Nephron progenitor cell (in vitro differentiated cells): Measurements from ENCODE around the gene ALOX12B.

Experiments
- DNase-seq: peaks from one replicate; pipeline ENCODE4 v3.0.0; 2021
- H3K27ac Mint-ChIP-seq: 2 replicates; pipeline ENCODE4 v1.8.0; 2021; ENCODE audit warnings: mild to moderate bottlenecking, moderate library complexity, mixed read lengths
- H3K27me3 Mint-ChIP-seq: 2 replicates; pipeline ENCODE4 v1.8.0; 2021; ENCODE audit warnings: mild to moderate bottlenecking, low read depth, mixed read lengths; ENCODE audit not compliant: poor library complexity
- H3K36me3 Mint-ChIP-seq: 2 replicates; pipeline ENCODE4 v1.8.0; 2021; ENCODE audit warnings: low read depth, mixed read lengths
- H3K4me1 Mint-ChIP-seq: 2 replicates; pipeline ENCODE4 v1.8.0; 2021; ENCODE audit warnings: mixed read lengths
- H3K4me3 Mint-ChIP-seq: 2 replicates; pipeline ENCODE4 v1.8.0; 2021; ENCODE audit warnings: mild to moderate bottlenecking, moderate library complexity, mixed read lengths
- H3K9me3 Mint-ChIP-seq: 2 replicates; pipeline ENCODE4 v1.8.0; 2021; ENCODE audit warnings: mild to moderate bottlenecking, moderate library complexity, mixed read lengths
- TF ChIP-seq, protein P1 (sequence below): fragments of 200-600 bp; sonication (generic); IDR thresholded peaks from 2 replicates; pipeline ENCODE4 v1.5.0; 2021; ENCODE audit warnings: antibody characterized with exemption

The ALOX12B gene

DNA sequence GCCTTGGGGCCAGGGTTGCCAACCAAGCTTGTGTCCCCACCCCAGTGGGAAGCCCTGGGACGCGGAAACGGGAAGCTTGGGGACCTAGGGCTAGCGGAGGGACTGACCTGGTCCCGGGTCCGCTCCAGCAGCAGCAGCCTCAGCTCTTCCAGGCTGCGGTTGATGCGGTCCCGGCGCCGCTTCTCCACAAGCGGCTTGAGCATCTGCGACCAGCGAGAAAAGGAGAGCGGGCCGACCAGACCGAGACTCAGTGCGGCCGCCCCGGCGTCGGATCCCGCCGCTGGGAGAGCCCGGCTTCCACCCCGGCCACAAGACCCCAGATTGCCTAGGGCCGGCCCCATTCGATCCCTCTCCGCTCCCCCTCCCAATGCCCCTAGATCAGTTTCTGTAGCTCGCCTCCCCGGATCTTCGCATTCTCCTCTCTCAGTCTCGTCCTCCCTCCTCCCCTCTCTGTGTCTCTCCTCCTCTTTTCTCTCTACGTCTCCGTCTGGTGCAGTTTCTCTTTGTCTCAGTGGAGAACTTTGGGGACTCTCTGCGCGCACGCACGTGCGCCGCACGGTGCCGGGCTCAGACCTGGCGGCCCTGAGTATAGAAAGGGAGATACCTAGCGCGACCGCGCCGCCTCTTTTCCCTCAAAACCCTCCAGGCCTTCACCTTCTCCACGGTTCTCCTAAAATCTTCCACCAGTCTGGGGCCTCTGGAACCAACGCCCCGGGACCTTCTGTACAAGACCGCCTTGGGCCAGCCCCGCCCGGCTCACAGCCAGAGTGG, 35.6 kb upstream of the ALOX12B start:
- H3K9me3 Mint-ChIP-seq: no peaks in the 10 kb centered on the region
- no peak overlapping the region for H3K27ac Mint-ChIP-seq
- TF ChIP-seq, protein P1, sequence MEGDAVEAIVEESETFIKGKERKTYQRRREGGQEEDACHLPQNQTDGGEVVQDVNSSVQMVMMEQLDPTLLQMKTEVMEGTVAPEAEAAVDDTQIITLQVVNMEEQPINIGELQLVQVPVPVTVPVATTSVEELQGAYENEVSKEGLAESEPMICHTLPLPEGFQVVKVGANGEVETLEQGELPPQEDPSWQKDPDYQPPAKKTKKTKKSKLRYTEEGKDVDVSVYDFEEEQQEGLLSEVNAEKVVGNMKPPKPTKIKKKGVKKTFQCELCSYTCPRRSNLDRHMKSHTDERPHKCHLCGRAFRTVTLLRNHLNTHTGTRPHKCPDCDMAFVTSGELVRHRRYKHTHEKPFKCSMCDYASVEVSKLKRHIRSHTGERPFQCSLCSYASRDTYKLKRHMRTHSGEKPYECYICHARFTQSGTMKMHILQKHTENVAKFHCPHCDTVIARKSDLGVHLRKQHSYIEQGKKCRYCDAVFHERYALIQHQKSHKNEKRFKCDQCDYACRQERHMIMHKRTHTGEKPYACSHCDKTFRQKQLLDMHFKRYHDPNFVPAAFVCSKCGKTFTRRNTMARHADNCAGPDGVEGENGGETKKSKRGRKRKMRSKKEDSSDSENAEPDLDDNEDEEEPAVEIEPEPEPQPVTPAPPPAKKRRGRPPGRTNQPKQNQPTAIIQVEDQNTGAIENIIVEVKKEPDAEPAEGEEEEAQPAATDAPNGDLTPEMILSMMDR: no peak
- H3K36me3 Mint-ChIP-seq: no peaks in the 10 kb centered on the region
- peak; percentile 49 for DNase-seq
- H3K27me3 Mint-ChIP-seq: peaks cover 63% of the 10 kb centered on the region
- H3K4me1 Mint-ChIP-seq: peaks cover 43% of the 10 kb centered on the region
- peak overlapping the region; percentile 93 for H3K4me3 Mint-ChIP-seq

DNA sequence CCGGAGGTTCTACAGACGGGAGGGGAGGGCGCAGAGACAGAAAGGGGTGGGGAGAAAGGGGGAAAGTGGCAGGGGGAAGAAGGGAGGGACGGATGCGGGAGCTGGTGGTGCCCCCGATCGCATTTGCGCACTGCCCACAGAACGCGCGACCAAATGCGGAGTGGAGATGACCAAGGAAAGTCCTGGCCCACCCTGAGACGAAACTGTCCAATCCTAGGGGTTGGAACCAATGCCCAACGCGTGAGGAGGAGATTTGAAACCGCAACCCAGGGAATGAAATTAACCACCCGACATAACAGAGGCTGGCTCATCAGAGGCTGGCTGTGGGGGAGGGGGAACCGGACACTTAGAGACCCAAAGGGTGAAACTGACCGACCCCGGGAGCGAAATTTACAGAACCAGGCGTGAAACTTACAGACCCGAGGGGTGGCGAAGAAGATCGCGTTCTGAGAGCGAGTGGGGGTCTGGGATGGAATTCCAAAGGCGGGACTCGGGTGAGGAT, 35.0 kb upstream of the ALOX12B start:
- peaks cover 65% of the 10 kb centered on the region for H3K27me3 Mint-ChIP-seq
- no peaks in the 10 kb centered on the region for H3K9me3 Mint-ChIP-seq
- peaks cover 49% of the 10 kb centered on the region for H3K4me1 Mint-ChIP-seq
- TF ChIP-seq, protein P1: no peak
- no peaks in the 10 kb centered on the region for H3K36me3 Mint-ChIP-seq
- no peak overlapping the region for H3K27ac Mint-ChIP-seq
- H3K4me3 Mint-ChIP-seq: peak overlapping the region; percentile 93
- peak; percentile 47 for DNase-seq

DNA sequence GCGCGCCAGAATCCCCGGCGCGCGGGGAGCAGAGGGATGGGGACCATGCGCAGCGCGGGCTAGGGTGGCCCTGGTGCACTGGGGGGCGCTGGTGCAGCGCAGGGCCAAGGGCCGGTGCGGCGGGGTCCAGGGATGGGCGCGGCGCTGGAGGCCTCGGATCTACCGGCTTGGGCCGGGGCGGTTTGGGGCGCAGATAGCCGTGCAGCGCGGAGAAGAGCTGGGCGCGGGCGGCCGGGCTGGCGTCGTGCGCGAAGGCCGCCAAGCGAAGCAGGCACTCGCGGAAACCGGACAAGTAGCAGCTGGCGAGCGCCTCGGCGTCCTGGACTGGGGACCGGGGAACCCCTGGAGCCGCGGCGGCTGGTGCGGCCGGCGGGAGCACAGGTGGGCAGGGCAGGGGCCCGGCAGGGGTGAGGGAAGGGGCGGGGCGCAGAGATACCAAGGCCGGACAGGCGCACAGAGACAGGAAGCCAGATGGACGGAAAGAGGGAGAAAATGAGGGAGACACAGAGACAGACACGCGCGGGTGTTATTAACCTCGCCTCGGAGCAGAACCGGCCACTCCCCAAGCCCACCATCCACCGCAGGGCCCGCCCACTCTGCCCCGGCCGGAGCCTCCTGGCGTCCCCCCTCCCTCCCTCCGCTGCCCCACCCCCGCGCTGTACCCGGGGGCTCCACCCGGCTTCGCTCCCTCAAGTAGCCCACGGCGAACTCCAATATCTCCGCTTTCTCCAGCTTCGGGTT, 34.3 kb upstream of the ALOX12B start:
- Mint-ChIP-seq H3K4me3 (peak overlapping the region; percentile 93), H3K9me3 (no peaks in the 10 kb centered on the region), H3K4me1 (peaks cover 44% of the 10 kb centered on the region), H3K36me3 (no peaks in the 10 kb centered on the region), H3K27ac (no peak overlapping the region), H3K27me3 (peaks cover 70% of the 10 kb centered on the region)
- TF ChIP-seq, protein P1: peak; percentile 52
- peak; percentile 84 for DNase-seq

DNA sequence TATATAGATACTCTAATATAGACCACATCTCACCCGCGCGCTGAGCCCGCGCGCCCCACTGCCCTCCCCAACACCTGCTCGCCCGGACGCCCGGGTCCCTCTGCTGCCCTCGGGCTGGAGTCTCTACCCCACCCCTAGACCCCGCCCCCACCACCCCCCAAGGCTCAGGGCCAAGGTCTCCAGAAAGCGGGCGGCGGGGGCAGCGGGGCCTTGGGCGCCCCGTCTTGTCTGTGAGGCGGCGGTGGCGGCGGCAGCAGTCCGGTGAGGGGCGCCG, 33.8 kb upstream of the ALOX12B start:
- Mint-ChIP-seq H3K27ac (no peak overlapping the region), H3K9me3 (no peaks in the 10 kb centered on the region), H3K4me1 (peaks cover 41% of the 10 kb centered on the region), H3K4me3 (peak overlapping the region; percentile 98), H3K27me3 (peaks cover 71% of the 10 kb centered on the region), H3K36me3 (no peaks in the 10 kb centered on the region)
- no peak for DNase-seq
- TF ChIP-seq, protein P1: no peak

DNA sequence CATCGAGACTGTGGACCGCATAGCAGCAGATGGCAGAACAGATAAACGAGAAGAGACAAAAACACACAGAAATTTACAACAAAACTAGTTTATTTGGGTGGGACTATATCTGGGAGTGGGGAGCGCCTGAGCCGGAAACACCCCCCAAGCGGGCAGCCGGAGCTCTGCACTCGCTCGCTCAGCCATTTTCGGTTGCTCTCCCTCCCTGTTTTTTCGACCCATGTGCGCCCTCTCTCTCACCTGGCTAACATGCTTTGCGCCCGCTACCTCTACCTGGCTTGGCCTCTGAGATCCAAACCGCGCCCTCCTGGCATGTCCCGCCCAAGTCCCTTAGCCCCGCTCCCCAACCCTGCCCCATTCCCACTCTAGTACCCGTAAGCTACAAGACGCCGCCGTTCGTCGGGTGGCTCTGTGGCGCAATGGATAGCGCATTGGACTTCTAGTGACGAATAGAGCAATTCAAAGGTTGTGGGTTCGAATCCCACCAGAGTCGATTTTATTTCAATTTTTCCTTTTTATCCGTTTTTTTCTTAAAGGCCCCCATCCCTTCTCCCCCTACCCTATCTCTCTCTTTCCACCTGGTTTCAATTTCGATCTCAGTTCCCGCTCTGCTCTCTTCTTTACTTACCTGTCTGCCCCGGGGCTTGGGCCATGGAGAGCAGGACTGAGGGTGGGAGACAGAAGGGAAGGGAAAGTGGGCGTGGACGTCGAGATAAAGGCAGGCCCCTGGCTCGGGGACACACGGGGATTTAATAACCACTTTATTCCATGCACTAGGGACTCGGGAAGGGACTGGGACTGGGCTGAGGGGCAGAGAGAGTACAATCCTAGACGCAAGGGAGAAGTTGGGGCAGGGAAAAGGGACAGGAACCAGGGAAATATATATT, 33.2 kb upstream of the ALOX12B start:
- peak overlapping the region; percentile 86 for H3K27ac Mint-ChIP-seq
- DNase-seq: peak; percentile 78

More for the DNA sequence above, 33.2 kb upstream of the ALOX12B start:
- peak overlapping the region; percentile 98 for H3K4me3 Mint-ChIP-seq
- H3K27me3 Mint-ChIP-seq: peaks cover 76% of the 10 kb centered on the region
- H3K4me1 Mint-ChIP-seq: peaks cover 41% of the 10 kb centered on the region
- H3K9me3 Mint-ChIP-seq: no peaks in the 10 kb centered on the region
- H3K36me3 Mint-ChIP-seq: no peaks in the 10 kb centered on the region
- TF ChIP-seq, protein P1: no peak
